HEK293T (cell line): Measurements from ENCODE around the gene SLAMF6.

Experiments
- ELF4 ChIP-seq: fragments of 450-650 bp; IDR thresholded peaks from 2 replicates; pipeline ENCODE4 v1.6.1; 2017; ENCODE audit warnings: antibody characterized with exemption
- FOXA1 ChIP-seq: fragments of 450-650 bp; IDR thresholded peaks from 2 replicates; pipeline ENCODE4 v1.6.1; 2016; ENCODE audit warnings: mild to moderate bottlenecking
- FOXM1 ChIP-seq: fragments of 450-650 bp; IDR thresholded peaks from 2 replicates; pipeline ENCODE4 v1.6.1; 2017; ENCODE audit warnings: mild to moderate bottlenecking, borderline replicate concordance
- NFRKB ChIP-seq: fragments of 450-650 bp; IDR thresholded peaks from 2 replicates; pipeline ENCODE4 v1.6.1; 2016; ENCODE audit warnings: mild to moderate bottlenecking, moderate library complexity
- SP1 ChIP-seq: fragments of 450-650 bp; IDR thresholded peaks from 2 replicates; pipeline ENCODE4 v1.6.1; 2017
- SUZ12 ChIP-seq: fragments of 450-650 bp; IDR thresholded peaks from 2 replicates; pipeline ENCODE4 v1.6.1; 2016; ENCODE audit warnings: mild to moderate bottlenecking
- TF ChIP-seq, protein P1 (sequence below): fragments of 450-650 bp; IDR thresholded peaks from 2 replicates; pipeline ENCODE4 v1.6.1; 2016

DNA sequence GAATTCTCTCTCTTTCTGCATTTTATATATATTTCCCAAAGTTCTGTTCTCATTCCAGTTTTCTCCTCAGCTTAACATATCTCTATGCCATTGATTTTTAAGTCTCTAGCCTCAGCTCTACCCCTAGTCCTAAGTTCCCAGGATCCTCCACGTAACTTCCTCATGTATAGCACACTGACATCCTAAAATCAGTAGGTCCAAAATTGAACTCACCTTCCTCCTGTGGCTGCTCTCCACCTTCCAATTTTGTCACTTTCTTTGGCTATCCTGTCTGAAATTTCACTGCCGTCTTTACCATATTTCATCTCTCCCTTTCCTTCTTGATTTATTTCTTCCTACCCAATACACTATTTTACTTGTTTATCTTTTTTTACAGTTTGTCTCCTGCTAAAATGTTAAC lies 1.5 kb downstream of the SLAMF6 start:
- TF ChIP-seq SUZ12 (no peak), FOXM1 (no peak), ELF4 (no peak), SP1 (no peak), FOXA1 (no peak), NFRKB (no peak)
- TF ChIP-seq, protein P1, sequence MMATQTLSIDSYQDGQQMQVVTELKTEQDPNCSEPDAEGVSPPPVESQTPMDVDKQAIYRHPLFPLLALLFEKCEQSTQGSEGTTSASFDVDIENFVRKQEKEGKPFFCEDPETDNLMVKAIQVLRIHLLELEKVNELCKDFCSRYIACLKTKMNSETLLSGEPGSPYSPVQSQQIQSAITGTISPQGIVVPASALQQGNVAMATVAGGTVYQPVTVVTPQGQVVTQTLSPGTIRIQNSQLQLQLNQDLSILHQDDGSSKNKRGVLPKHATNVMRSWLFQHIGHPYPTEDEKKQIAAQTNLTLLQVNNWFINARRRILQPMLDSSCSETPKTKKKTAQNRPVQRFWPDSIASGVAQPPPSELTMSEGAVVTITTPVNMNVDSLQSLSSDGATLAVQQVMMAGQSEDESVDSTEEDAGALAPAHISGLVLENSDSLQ, result no peak
